Suprapubic skin (tissue), 4 donors: Measurements from ENCODE around the gene GPC5. TPM values are rescaled to one million over a fixed set of nuclear protein-coding genes. Genes with fewer than 3 reads are reported as not detected.

Source experiments
- DNase-seq, 2 donors: peaks; one replicate each; pipeline ENCODE4 v3.0.0-alpha.2; 2019; ENCODE audit warnings: low spot score in 2 of 2
- H3K27ac ChIP-seq: fragments of 200-600 bp; sonication (generic); one replicate; pipeline ENCODE4 v1.5.1; 2019
- H3K27me3 ChIP-seq: fragments of 200-600 bp; sonication (generic); one replicate; pipeline ENCODE4 v1.5.1; 2019
- H3K36me3 ChIP-seq: fragments of 200-600 bp; sonication (generic); one replicate; pipeline ENCODE4 v1.5.1; 2019
- H3K4me1 ChIP-seq: fragments of 200-600 bp; sonication (generic); one replicate; pipeline ENCODE4 v1.5.1; 2019
- H3K4me3 ChIP-seq: fragments of 200-600 bp; sonication (generic); one replicate; pipeline ENCODE4 v1.5.1; 2019; ENCODE audit warnings: mild to moderate bottlenecking
- H3K9me3 ChIP-seq: fragments of 200-600 bp; sonication (generic); one replicate; pipeline ENCODE4 v1.5.1; 2019
- EP300 ChIP-seq: sonication (generic); formaldehyde crosslinking; IDR thresholded peaks from one replicate; pipeline ENCODE4 v1.6.1; 2017; ENCODE audit warnings: antibody characterized with exemption
- POLR2A ChIP-seq, 2 donors: fragments of 450-650 bp; IDR thresholded peaks; one replicate each; pipeline ENCODE4 v1.6.1; 2017; ENCODE audit warnings: antibody characterized with exemption in 2 of 2, mild to moderate bottlenecking in 2 of 2, moderate library complexity in 2 of 2
- POLR2AphosphoS5 ChIP-seq, 3 donors: sonication (generic); formaldehyde crosslinking; IDR thresholded peaks; one replicate each; pipeline ENCODE4 v1.6.1; 2017; ENCODE audit warnings: antibody characterized with exemption in 3 of 3
- WGBS: methylation state at CpG from one replicate; pipeline ENCODE4 v1.1.5; 2018; 5-methylcytosine and 5-hydroxymethylcytosine counted together
- total RNA-seq, 4 donors: library from RNA; depleted of rRNA; stranded (reverse); fragments of >200 nt; gene quantifications; one replicate each; pipeline ENCODE4 v1.1.0, GENCODE V29; 2016
- TF ChIP-seq, protein P1 (sequence below), 2 donors: fragments of 200-600 bp in 1 of 2; fragments of 450-650 bp in 1 of 2; sonication (generic) in 1 of 2; IDR thresholded peaks; one replicate each; pipeline ENCODE4 v1.5.1; 2016 to 2019; ENCODE audit warnings: antibody characterized with exemption in 2 of 2, mild to moderate bottlenecking in 1 of 2, moderate library complexity in 1 of 2

GPC5 gene
- total RNA-seq, 4 donors from 2014 or later = 0.55 TPM; not detected in 3

DNA sequence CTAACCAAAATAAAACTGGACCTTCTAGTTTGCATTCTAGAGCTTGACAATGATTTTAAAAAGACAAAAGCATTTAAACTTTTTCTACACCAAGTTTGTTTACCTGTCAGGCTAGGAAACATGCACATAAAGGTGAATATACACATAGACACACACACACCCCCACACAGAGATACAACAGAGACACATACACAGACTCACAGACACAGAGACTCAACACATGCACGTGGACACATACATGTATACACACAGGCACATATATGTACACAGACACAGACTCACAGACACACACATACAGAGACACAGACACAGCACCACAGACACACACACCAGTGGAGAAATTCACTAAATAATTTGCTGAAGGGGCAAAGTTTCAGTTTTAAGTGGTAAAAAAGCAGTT, 155.7 kb downstream of the GPC5 start:
- TF ChIP-seq, protein P1, sequence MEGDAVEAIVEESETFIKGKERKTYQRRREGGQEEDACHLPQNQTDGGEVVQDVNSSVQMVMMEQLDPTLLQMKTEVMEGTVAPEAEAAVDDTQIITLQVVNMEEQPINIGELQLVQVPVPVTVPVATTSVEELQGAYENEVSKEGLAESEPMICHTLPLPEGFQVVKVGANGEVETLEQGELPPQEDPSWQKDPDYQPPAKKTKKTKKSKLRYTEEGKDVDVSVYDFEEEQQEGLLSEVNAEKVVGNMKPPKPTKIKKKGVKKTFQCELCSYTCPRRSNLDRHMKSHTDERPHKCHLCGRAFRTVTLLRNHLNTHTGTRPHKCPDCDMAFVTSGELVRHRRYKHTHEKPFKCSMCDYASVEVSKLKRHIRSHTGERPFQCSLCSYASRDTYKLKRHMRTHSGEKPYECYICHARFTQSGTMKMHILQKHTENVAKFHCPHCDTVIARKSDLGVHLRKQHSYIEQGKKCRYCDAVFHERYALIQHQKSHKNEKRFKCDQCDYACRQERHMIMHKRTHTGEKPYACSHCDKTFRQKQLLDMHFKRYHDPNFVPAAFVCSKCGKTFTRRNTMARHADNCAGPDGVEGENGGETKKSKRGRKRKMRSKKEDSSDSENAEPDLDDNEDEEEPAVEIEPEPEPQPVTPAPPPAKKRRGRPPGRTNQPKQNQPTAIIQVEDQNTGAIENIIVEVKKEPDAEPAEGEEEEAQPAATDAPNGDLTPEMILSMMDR (IDR thresholded peaks at IDR 0.05) = no peak
- no peak for TF ChIP-seq EP300
- TF ChIP-seq POLR2AphosphoS5 (IDR thresholded peaks at IDR 0.05) = no peak
- no peak for TF ChIP-seq POLR2A (IDR thresholded peaks at IDR 0.05)
- no peaks in the 10 kb centered on the region for H3K9me3 ChIP-seq
- no peak overlapping the region for H3K4me3 ChIP-seq
- no peaks in the 10 kb centered on the region for H3K4me1 ChIP-seq
- no peak overlapping the region for H3K27ac ChIP-seq
- no peaks in the 10 kb centered on the region for H3K36me3 ChIP-seq
- no peaks in the 10 kb centered on the region for H3K27me3 ChIP-seq
- no peak for DNase-seq
- 60% methylated on average over 1 of the region's 1 CpG for WGBS

GRCh38 chr13:91557328-91558090, 159.1 kb downstream of the GPC5 start:
- Histone ChIP-seq H3K27ac (no peak overlapping the region), H3K4me3 (no peak overlapping the region), H3K9me3 (no peaks in the 10 kb centered on the region), H3K27me3 (no peaks in the 10 kb centered on the region), H3K36me3 (no peaks in the 10 kb centered on the region), H3K4me1 (no peaks in the 10 kb centered on the region)
- WGBS = 57% methylated on average over 5 of the region's 5 CpGs
- TF ChIP-seq, protein P1 (IDR thresholded peaks at IDR 0.05) = no peak
- TF ChIP-seq POLR2AphosphoS5 (IDR thresholded peaks at IDR 0.05) (no peak), EP300 (no peak), POLR2A (IDR thresholded peaks at IDR 0.05) (no peak)
- DNase-seq = no peak

DNA sequence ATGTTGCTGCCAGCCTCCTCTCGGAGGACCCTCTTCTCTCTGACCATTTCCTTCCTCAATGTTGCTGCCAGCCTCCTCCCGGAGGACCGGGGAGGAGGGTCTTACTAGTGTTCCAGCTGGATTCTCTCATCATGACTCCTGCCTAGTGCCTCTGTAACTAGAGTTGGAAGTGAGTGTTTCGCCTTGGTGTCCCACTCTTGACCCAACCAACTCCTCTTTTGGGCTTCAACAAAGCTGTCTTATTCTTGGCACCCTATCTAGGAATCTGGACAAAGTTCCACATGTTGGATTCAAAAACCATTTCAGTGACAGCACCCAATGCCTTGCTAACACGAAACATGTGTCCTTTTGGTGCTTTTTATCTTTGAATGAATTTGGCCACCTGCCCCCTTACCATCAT, 165.4 kb downstream of the GPC5 start:
- no peaks in the 10 kb centered on the region for H3K27me3 ChIP-seq
- no peak overlapping the region for H3K4me3 ChIP-seq
- WGBS = 64% methylated on average over 5 of the region's 5 CpGs
- no peaks in the 10 kb centered on the region for H3K36me3 ChIP-seq
- TF ChIP-seq POLR2A (IDR thresholded peaks at IDR 0.05) = no peak
- no peak for TF ChIP-seq POLR2AphosphoS5 (IDR thresholded peaks at IDR 0.05)
- no peak for TF ChIP-seq EP300
- TF ChIP-seq, protein P1 (IDR thresholded peaks at IDR 0.05) = no peak
- H3K9me3 ChIP-seq = no peaks in the 10 kb centered on the region
- H3K4me1 ChIP-seq = no peaks in the 10 kb centered on the region
- no peak for DNase-seq
- H3K27ac ChIP-seq = no peak overlapping the region

DNA sequence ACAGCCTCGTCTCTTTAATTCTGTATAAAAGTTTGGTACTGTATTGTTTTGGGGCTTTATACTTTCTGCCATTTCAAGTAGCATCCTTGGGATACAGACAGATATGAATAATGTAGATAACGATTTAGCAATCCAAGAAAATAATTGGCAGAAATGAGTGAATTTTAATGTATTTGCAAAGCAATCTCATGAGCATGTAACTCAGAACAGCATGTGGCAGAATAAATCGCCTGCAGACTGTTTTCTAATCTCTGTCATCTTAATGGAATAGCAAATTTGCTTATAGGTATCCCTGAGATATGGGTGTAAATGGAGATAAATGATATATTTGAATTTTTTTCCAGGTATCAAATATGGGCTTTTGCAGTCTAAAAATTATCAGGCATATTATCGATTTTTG, 166.0 kb downstream of the GPC5 start:
- Histone ChIP-seq H3K36me3 (no peaks in the 10 kb centered on the region), H3K9me3 (no peaks in the 10 kb centered on the region), H3K4me1 (no peaks in the 10 kb centered on the region), H3K4me3 (no peak overlapping the region), H3K27me3 (no peaks in the 10 kb centered on the region), H3K27ac (no peak overlapping the region)
- WGBS = 78% methylated on average over 4 of the region's 4 CpGs
- TF ChIP-seq, protein P1 (IDR thresholded peaks at IDR 0.05) = no peak
- no peak for TF ChIP-seq EP300
- TF ChIP-seq POLR2AphosphoS5 (IDR thresholded peaks at IDR 0.05) = no peak
- TF ChIP-seq POLR2A (IDR thresholded peaks at IDR 0.05) = no peak
- DNase-seq = no peak

DNA sequence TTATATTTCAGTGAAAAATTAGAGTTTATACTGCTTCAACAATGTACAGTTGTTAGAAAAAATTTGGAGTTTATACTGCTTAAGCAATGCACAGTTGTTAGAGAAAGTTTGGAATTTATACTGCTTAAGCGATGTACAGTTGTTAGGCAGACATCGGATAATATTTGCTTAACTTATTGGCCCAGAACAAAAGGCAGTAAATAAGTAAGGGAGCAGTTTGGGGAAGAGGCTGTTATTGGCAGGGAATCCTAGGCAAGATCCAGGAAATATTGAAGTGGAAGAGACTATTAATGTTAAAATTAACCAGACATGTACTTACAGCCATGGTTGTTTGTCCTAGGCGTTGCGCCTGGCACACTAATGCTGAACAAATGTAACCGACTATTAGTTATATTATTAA, 166.9 kb downstream of the GPC5 start:
- Histone ChIP-seq H3K27me3 (no peaks in the 10 kb centered on the region), H3K9me3 (no peaks in the 10 kb centered on the region), H3K4me1 (no peaks in the 10 kb centered on the region), H3K36me3 (no peaks in the 10 kb centered on the region), H3K4me3 (no peak overlapping the region), H3K27ac (no peak overlapping the region)
- 83% methylated on average over 5 of the region's 5 CpGs for WGBS
- no peak for TF ChIP-seq EP300
- TF ChIP-seq POLR2AphosphoS5 (IDR thresholded peaks at IDR 0.05) = no peak
- TF ChIP-seq, protein P1 (IDR thresholded peaks at IDR 0.05) = no peak
- no peak for TF ChIP-seq POLR2A (IDR thresholded peaks at IDR 0.05)
- DNase-seq = no peak
